ENCODE results near the gene SS18L1. TPM values are rescaled to one million over a fixed set of nuclear protein-coding genes. Genes with fewer than 3 reads are reported as not detected.

The SS18L1 gene
- polyA plus RNA-seq, 1 of the 3 experiments (the other 2 are of a cell fraction) = 10.7 TPM

DNA sequence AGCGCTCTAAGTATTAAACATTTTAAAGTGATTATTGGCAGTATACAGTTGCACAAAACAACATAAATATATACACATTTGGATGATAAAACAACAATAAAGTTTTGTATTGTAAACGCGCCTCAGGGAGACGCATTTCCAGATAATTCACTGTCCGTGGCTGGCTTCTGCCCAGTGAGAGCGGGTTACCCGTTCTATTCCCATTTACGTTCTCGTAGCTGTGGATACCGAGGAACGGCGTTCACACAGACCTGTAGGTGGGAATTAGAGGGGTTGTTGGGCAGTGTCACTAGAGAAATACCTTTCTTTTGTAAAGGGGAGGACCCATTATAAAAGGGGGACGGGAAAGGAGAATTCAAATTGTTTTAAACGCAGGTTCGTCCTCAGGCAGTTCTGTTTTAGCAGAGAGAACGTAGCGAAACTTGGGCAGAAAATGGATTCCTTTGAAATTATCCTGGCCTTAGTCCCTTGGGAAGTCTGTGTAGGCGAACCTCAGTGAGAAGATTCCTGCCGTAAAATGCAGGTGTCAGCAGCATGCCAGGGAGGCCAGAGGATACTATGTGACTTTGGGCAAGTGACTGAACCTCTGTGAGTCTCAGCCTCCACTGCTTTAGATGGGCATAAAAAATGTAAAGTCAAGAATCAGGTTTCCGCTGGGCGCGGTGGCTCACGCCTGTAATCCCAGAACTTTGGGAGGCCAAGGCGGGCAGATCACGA, 40.0 kb downstream of the SS18L1 start:
- peaks cover 5% of the 10 kb centered on the region for H4K20me1 ChIP-seq (ENCODE audit: insufficient read depth)
- H2AFZ ChIP-seq (ENCODE audit: low read depth) = peak overlapping the region; percentile 48; the same call in 1 of the 2 replicates
- peak; percentile 59 for DNase-seq
- H3K79me2 ChIP-seq (ENCODE audit: insufficient read depth) = peaks cover 61% of the 10 kb centered on the region
- H3K36me3 ChIP-seq (replicated peaks in 1 of 2; ENCODE audit: control insufficient read depth in 1 of 2, insufficient read depth in 2 of 2, low read length in 1 of 2) = peaks cover 8 to 15% of the 10 kb centered on the region in 2 experiments
- peak overlapping the region; percentile 78 to 82 for H3K27ac ChIP-seq (ENCODE audit: low read depth in 2 of 2, low read length in 1 of 2)
- no peaks in the 10 kb centered on the region for H3K27me3 ChIP-seq (ENCODE audit: insufficient read depth)
- H3K9me2 ChIP-seq = no peaks in the 10 kb centered on the region
- no peaks in the 10 kb centered on the region for H3K9me3 ChIP-seq
- ChIA-PET CTCF (no interaction called here), POLR2A (no interaction called here)
- peak overlapping the region; percentile 89 for H3K4me2 ChIP-seq
- peaks cover 29% of the 10 kb centered on the region for H3F3A ChIP-seq (replicated peaks; ENCODE audit: insufficient read depth)
- H3K4me3 ChIP-seq (ENCODE audit: low read depth in 2 of 2, low read length in 1 of 2) = peak overlapping the region; percentile 92 to 98
- peak overlapping the region; percentile 97 for H3K9ac ChIP-seq
- no peak for TF ChIP-seq FOSL2 (IDR thresholded peaks at IDR 0.05; ENCODE audit: borderline replicate concordance, low read depth)
- TF ChIP-seq, protein P1, sequence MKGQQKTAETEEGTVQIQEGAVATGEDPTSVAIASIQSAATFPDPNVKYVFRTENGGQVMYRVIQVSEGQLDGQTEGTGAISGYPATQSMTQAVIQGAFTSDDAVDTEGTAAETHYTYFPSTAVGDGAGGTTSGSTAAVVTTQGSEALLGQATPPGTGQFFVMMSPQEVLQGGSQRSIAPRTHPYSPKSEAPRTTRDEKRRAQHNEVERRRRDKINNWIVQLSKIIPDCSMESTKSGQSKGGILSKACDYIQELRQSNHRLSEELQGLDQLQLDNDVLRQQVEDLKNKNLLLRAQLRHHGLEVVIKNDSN (IDR thresholded peaks at IDR 0.05; ENCODE audit: borderline replicate concordance, low read depth) = no peak
- TF ChIP-seq, protein P2, sequence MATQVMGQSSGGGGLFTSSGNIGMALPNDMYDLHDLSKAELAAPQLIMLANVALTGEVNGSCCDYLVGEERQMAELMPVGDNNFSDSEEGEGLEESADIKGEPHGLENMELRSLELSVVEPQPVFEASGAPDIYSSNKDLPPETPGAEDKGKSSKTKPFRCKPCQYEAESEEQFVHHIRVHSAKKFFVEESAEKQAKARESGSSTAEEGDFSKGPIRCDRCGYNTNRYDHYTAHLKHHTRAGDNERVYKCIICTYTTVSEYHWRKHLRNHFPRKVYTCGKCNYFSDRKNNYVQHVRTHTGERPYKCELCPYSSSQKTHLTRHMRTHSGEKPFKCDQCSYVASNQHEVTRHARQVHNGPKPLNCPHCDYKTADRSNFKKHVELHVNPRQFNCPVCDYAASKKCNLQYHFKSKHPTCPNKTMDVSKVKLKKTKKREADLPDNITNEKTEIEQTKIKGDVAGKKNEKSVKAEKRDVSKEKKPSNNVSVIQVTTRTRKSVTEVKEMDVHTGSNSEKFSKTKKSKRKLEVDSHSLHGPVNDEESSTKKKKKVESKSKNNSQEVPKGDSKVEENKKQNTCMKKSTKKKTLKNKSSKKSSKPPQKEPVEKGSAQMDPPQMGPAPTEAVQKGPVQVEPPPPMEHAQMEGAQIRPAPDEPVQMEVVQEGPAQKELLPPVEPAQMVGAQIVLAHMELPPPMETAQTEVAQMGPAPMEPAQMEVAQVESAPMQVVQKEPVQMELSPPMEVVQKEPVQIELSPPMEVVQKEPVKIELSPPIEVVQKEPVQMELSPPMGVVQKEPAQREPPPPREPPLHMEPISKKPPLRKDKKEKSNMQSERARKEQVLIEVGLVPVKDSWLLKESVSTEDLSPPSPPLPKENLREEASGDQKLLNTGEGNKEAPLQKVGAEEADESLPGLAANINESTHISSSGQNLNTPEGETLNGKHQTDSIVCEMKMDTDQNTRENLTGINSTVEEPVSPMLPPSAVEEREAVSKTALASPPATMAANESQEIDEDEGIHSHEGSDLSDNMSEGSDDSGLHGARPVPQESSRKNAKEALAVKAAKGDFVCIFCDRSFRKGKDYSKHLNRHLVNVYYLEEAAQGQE (IDR thresholded peaks at IDR 0.05; ENCODE audit: low read depth, low read length) = no peak
- no peak for TF ChIP-seq RAD21 (IDR thresholded peaks at IDR 0.05; ENCODE audit: low read length)
- no peak for TF ChIP-seq FOXM1 (IDR thresholded peaks at IDR 0.05; ENCODE audit: low read depth)
- no peak for TF ChIP-seq YY1 (IDR thresholded peaks at IDR 0.05; ENCODE audit: low read depth)
- no peak for TF ChIP-seq SMC3 (IDR thresholded peaks at IDR 0.05; ENCODE audit: low read depth, low read length)
- TF ChIP-seq, protein P3, sequence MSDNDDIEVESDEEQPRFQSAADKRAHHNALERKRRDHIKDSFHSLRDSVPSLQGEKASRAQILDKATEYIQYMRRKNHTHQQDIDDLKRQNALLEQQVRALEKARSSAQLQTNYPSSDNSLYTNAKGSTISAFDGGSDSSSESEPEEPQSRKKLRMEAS (IDR thresholded peaks at IDR 0.05; ENCODE audit: low read depth) = no peak
- no peak for TF ChIP-seq CHD2 (IDR thresholded peaks at IDR 0.05; ENCODE audit: low read length, partially characterized antibody)
- no peak for TF ChIP-seq GATA2 (CRISPR knock-in tag; IDR thresholded peaks at IDR 0.05)
- TF ChIP-seq EP300 (IDR thresholded peaks at IDR 0.05; ENCODE audit: borderline replicate concordance in 1 of 2, low read depth in 1 of 2, low read length in 1 of 2) = no peak
- TF ChIP-seq EZH2phosphoT487 (IDR thresholded peaks at IDR 0.05; ENCODE audit: borderline replicate concordance, low read depth) = no peak
- TF ChIP-seq MXI1 (IDR thresholded peaks at IDR 0.05; ENCODE audit: low read depth, low read length) = no peak
- TF ChIP-seq NRF1 (IDR thresholded peaks at IDR 0.05; ENCODE audit: low read depth, low read length) = no peak
- TF ChIP-seq NFIC (IDR thresholded peaks at IDR 0.05; ENCODE audit: borderline replicate concordance) = no peak
- TF ChIP-seq, protein P4, sequence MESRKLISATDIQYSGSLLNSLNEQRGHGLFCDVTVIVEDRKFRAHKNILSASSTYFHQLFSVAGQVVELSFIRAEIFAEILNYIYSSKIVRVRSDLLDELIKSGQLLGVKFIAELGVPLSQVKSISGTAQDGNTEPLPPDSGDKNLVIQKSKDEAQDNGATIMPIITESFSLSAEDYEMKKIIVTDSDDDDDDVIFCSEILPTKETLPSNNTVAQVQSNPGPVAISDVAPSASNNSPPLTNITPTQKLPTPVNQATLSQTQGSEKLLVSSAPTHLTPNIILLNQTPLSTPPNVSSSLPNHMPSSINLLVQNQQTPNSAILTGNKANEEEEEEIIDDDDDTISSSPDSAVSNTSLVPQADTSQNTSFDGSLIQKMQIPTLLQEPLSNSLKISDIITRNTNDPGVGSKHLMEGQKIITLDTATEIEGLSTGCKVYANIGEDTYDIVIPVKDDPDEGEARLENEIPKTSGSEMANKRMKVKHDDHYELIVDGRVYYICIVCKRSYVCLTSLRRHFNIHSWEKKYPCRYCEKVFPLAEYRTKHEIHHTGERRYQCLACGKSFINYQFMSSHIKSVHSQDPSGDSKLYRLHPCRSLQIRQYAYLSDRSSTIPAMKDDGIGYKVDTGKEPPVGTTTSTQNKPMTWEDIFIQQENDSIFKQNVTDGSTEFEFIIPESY (IDR thresholded peaks at IDR 0.05; ENCODE audit: borderline replicate concordance, low read depth) = no peak
- no peak for TF ChIP-seq GABPA (IDR thresholded peaks at IDR 0.05; ENCODE audit: low read depth)
- no peak for TF ChIP-seq POLR2AphosphoS5 (IDR thresholded peaks at IDR 0.05; ENCODE audit: low read depth, low read length)
- no peak for TF ChIP-seq RFX5 (IDR thresholded peaks at IDR 0.05; ENCODE audit: low read length)
- no peak for TF ChIP-seq RXRA (IDR thresholded peaks at IDR 0.05; ENCODE audit: borderline replicate concordance, low read depth)
- 25% methylated on average over 25 of the region's 25 CpGs for WGBS (ENCODE audit: low lambda C conversion rate)
- peaks cover 6 to 11% of the 10 kb centered on the region in 2 experiments; a peak in 1 of 4 replicates for H3K4me1 ChIP-seq (ENCODE audit: control insufficient read depth in 1 of 2, insufficient read depth in 2 of 2, low read depth in 1 of 2, low read length in 1 of 2)

Data from SK-N-SH (cell line).